ENCODE results near the gene HK2. TPM values are rescaled to one million over a fixed set of nuclear protein-coding genes. Genes with fewer than 3 reads are reported as not detected.
A peak's percentile ranks its signal among the peaks of the same experiment; 100 is the strongest.

Gene HK2
- polyA plus RNA-seq, 1 donor, result 12.1 TPM

DNA sequence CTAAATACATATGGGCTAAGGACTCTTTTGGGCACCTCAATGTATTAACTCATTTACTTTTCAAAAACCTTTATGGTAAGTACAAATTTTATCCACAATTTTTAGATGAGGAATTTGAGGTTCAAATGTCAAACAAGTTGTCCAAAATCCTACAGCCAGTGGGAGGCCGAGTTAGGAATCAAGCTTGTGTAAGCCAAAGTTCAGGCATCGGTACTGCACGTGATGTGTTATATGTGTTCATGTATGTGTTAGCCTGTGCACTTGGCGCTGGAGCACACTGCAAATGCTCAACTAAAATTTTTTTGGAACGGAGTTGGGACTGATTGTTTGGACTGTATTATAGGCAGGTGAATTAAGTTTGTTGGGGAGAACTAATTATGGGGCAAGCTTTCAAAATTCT is 22.7 kb downstream of the HK2 start:
- no peak for DNase-seq

DNA sequence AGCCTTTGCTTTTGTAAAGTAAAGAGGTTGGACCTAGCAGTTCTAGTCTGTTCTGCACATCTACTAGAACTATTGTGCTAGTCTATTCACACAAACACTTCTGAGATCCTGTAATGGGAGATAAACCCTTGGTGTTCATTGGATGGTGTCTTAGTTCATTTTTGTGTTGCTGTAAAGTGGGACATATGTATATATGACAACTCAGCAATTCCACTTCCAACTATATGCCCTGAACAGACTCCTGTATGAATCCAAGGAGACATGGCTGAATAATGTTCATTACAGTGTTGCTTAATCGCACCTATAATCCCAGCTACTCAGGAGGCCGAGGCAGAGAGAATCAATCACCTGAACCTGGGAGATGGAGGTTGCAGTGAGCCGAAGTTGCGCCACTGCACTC is 23.3 kb downstream of the HK2 start:
- DNase-seq, result no peak

GRCh38 chr2:74857725-74858124 is 23.8 kb downstream of the HK2 start:
- DNase-seq, result no peak

GRCh38 chr2:74858281-74858680 is 24.4 kb downstream of the HK2 start:
- DNase-seq, result no peak

DNA sequence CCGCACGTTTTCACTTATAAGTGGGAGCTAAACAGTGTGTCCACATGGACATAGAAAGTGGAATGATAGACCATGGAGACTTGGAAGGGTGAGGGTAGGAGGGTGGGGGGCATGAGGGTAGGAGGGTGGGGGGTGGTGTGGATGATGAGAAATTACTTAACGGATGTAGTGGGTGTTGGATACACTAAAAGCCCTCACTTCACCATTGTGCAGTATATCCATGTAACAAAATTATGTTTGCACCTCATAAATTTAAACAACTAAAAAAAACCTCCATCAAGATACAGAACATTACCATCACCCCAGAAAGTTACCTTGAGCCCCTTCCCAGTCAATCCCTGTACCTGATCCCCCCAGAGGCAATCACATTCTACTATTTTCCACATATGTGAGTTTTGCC is 26.2 kb downstream of the HK2 start:
- no peak for DNase-seq

DNA sequence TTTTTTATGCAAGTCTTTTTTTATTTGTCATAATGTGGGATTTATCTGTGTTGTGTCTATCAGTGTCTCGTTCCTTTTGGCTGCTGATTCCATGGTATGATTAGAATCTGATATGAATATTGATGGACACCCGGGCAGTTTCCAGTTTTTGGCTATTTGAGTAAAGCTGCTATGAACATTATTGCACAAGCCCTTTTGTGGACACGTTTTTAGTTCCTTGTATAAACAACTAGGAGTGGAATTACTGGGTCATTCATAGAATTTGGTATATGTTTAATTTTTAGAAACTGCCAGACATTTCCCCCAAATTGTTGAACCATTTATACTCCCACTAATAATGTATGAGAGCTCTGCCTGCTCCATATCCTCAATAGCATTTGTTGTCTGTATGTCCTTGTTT is 26.6 kb downstream of the HK2 start:
- no peak for DNase-seq

DNA sequence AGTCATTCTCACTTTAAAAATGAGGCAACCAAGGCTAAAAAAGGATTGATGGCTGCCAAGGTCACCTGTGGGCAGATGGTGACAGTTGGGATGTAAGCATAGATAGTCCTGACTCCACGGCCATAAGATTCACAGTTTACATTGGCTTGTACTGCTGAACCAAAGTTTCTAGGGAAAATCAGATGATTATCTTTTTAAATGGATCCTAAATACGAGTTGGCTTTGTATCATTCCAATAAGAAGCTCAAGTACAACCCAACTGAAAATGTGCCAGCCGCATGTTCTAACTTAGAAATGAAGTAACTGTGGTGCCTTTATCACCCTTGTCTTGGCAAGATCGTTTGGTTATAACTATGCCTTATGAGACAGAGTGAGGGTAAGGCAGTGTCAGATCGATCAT is 27.6 kb downstream of the HK2 start:
- DNase-seq, result no peak

DNA sequence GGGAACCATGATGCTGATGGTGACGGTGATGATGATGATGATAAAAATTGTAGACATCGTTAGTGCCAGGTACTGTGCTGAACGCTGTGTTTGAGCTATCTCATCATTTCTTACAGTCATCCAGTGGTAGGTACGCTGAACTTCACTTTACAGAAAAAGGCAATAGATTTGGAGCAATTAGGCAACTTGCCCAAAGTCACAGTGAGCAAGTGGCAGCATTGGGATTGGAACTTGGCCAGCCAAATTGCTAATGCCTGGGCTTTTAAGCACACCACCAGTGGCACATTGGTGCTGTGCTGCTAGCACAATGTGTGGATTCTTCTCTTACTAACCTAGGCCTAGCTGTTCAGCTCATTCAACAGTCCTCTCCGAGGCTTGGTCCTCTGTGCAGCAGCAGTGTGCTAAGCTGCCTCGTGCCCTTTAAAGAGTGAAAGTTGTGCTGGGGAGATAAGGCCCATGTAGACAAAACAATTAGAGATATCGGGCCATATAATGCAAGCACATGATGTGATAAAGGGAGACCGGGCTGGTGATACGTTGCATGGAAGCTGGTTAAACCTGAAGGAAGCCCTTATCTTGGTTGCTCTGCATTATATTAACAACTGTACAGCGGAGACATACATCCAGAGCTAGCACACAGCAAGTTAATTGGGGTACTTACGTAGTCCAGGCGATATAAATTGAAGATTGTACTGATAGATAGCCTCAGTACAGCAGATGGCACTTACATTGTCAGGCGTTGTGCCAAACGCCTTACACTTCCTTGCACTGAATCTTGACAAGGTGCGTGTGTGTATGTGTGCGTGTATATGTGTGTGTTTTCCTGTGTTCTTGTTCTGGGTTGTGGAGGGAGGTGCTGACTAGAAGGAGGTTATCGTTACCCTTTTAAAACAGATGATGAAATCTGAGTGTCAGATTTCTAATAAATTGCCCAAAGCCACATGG is 28.4 kb downstream of the HK2 start:
- no peak for DNase-seq

DNA sequence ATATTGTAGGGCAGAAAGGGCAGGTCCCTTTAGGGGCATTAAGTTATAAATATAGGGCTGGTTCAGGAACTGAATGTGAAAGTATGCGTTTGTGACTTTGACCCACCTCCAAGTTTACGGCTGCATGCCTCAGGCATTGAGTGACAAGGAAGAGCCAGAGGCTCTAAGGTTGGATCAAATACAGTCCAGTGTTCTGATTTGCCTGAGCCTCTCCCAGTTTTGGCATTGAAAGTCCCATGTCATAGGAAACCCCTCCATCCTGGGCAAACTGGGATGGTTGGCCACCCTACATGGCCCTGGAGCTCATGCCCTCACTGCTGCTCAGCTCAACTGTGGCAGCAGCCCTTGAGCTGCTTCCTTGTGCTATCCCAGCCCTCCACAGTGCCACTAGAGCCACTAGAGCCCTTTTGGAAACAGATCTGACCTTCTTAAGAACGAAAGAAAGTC is 29.9 kb downstream of the HK2 start:
- no peak for DNase-seq

DNA sequence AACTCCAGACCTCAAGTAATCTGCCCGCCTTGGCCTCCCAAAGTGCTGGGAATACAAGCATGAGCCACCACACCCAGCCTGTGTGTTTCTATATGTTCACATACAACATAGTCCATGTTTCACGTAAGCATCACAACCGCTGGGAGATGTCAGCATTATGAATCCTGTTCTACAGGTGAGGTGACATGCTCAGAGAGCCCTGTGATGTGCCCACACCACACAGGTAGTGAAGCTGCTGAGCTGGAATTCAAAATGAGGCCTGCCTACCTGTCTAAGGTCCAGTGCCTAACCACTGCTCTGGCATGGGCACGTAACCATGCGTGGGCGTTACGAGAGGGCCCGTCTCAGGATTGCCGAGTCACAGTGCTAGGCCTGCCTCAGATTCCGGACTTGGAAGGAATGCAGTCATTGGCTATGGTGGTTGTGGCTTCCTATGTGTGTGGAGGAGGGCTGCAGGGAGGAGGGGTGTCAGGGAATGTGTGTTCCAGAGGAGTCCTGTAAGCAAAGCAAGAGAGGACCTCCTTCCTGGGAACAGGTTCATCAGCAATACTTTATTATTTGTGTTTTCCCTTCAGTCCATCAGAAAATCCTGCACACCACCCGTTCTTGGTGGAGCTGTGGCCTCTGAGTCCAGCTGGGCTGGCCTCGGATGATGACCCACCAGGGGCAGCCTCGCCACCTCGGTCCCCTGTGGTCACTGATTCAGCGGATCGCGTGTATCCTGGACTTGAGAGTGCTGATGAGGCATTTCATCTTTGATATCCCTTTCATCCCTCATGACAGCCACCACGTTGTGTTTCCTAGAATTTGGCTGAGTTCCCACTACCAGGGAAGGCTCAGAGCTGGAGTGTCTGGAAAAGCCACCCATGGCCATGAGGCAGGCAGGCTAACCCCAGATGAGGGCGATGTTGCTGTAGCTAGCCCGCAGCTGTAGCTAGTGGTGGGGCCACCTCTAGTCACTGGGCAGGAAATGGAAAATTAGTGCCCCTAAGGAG is 31.1 kb downstream of the HK2 start:
- no peak for DNase-seq

GRCh38 chr2:74865770-74866674 is 32.1 kb downstream of the HK2 start:
- DNase-seq, result no peak

- DNase-seq, result peak; percentile 14
These were observed 34.1 kb downstream of the HK2 start for GRCh38 chr2:74867841-74868658.

- no peak for DNase-seq
These were observed 35.6 kb downstream of the HK2 start for GRCh38 chr2:74869517-74869916.

DNA sequence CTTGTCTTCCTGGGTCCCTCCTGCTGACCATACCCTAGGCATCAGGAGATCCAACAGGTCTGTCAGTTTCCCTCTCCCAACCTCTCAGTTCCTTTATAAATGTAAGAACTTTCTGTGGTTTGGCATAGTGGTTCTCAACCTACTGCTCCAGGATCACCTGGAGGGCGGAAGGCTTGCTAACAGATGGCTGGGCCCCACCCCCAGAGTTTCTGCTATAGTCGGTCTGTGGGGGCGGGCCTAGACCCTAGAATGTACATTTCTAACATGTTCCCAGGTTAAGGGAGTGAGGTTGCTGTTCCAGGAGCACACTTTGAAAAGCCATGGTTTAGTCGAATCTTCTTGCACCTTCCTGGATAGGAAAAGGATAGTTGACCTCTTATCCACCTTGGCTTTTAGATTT is 37.0 kb downstream of the HK2 start:
- no peak for DNase-seq

DNA sequence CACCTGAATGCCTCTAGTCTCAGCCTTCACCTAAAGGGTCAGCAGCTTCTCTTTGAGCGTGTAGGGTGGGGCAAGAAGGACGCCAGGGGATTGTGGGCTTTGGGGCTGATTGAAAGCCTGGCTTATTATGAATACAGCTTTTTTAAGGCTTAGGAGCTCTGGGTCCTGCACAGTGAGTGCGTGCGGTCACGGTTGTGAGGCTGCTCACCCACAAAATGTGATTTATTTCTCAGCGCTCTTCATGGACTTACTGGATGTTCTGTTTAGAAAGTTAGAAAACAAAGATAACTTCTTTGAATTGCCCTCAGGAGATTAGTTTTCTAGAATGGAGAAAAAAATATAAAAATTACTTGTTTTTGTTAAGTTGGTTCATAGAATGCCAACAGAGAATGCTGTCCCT is 37.5 kb downstream of the HK2 start:
- no peak for DNase-seq

DNA sequence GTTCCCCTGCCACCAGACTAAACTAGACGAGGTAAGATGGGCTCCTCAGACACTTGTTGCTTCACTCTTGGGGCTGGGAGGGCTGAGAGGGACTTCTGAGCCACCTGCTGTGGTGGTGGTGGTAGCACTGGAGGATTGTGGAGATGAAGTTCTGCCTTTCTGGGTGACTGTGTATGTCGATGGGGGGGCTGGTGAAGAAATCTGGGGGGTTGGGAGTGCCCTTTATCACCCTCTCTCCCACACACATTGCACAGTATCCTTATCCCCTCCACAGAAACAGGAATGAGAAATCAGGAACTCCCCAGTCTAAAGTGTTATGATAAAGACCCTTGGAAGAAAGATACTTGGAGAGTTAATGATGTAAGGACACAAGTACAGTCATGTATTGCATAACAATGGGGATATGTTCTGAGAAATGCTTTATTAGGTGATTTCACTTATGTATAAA is 38.5 kb downstream of the HK2 start:
- no peak for DNase-seq

DNA sequence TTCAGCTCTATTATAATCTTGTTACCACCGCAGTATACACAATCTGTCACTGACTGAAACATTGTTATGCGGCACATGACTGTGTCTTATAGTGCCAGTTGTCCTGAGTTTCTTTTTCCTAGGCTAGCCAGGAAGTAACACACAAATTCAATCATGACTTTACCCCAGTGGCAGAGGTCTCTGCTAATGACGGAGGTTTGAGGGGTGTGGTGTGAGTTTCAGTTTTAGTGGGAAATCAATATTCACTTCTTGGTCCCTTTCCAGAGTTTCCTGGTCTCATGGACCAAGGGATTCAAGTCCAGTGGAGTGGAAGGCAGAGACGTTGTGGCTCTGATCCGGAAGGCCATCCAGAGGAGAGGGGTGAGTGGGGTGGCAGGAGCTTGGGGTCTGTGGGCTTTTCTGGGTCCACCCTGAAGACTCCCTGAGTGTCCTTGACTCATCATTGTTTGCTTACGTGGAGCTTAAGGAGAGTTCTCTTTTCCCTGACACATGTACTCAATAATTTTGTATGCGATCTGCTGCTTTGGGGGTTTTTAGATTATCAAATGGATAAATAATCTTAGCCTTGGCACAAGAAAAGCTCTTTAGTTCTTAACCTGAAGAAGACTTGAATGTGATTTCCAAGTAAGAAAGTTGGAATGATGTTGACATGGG is 39.2 kb downstream of the HK2 start:
- no peak for DNase-seq

GRCh38 chr2:74873678-74874640 is 40.0 kb downstream of the HK2 start:
- DNase-seq, result no peak
